Osteoblast (primary cell): ENCODE data around the gene UBE2V1. TPM values are rescaled to one million over a fixed set of nuclear protein-coding genes. Genes with fewer than 3 reads are reported as not detected.
"Not testable (repeated sequence)": the region's sequence is repeated elsewhere in the genome, so short reads cannot be mapped to it uniquely, and the experiment has no call there.

ENCODE experiments used
- DNase-seq: peaks from one replicate; pipeline ENCODE4 v3.0.0; 2011; ENCODE audit warnings: low spot score, mixed read lengths; ENCODE audit not compliant: insufficient read length; ENCODE audit errors: missing footprints
- H2AFZ ChIP-seq: 2 replicates; pipeline ENCODE4 v1.6.0; 2011; ENCODE audit warnings: mild to moderate bottlenecking, low read length
- H3K27ac ChIP-seq: 2 replicates; pipeline ENCODE4 v1.5.1; 2011; ENCODE audit warnings: mild to moderate bottlenecking, low read depth, low read length, moderate library complexity
- H3K27me3 ChIP-seq: 2 replicates; pipeline ENCODE4 v1.6.0; 2012; ENCODE audit warnings: mild to moderate bottlenecking, control low read depth, inconsistent platforms, low read length, moderate library complexity; ENCODE audit not compliant: insufficient read depth
- H3K36me3 ChIP-seq: 2 replicates; pipeline ENCODE4 v1.5.1; 2011; ENCODE audit warnings: mild to moderate bottlenecking, low read length, control low read depth, moderate library complexity; ENCODE audit not compliant: insufficient read depth
- H3K4me1 ChIP-seq: 2 replicates; pipeline ENCODE4 v1.5.1; 2011; ENCODE audit warnings: mild to moderate bottlenecking, low read length, control low read depth, moderate library complexity; ENCODE audit not compliant: insufficient read depth
- H3K4me2 ChIP-seq: 2 replicates; pipeline ENCODE4 v1.6.0; 2011; ENCODE audit warnings: mild to moderate bottlenecking, low read length; ENCODE audit not compliant: insufficient read depth
- H3K4me3 ChIP-seq: fragments of 200-600 bp; sonication (generic); 3 replicates; pipeline ENCODE4 v1.5.1; 2012; ENCODE audit warnings: mild to moderate bottlenecking, low read length, inconsistent platforms; ENCODE audit not compliant: insufficient read depth
- H3K79me2 ChIP-seq: 2 replicates; pipeline ENCODE4 v1.6.0; 2012; ENCODE audit warnings: mild to moderate bottlenecking, low read length, control low read depth, inconsistent platforms; ENCODE audit not compliant: insufficient read depth
- H3K9me3 ChIP-seq: 2 replicates; pipeline ENCODE4 v1.5.1; 2011; ENCODE audit warnings: low read depth, low read length, control low read depth
- H4K20me1 ChIP-seq: 2 replicates; pipeline ENCODE4 v1.6.0; 2012; ENCODE audit warnings: mild to moderate bottlenecking, low read length, control low read depth; ENCODE audit not compliant: insufficient read depth
- CTCF ChIP-seq: IDR thresholded peaks from 2 replicates; pipeline ENCODE4 v1.5.1; 2011; ENCODE audit warnings: mild to moderate bottlenecking, low read depth, low read length, moderate library complexity; ENCODE audit errors: extremely low read depth
- total RNA-seq: library from RNA; depleted of rRNA; stranded (reverse); fragments of >200 nt; gene quantifications from 2 replicates; pipeline ENCODE4 v1.2.3, GENCODE V29; 2012

The UBE2V1 gene
- total RNA-seq = 90.8 and 100 TPM in 2 replicates

- Histone ChIP-seq H3K79me2 (peaks cover 66% of the 10 kb centered on the region), H3K36me3 (peaks cover 10% of the 10 kb centered on the region), H2AFZ (peak within 1 kb of the TSS; percentile 89), H4K20me1 (peaks cover 46% of the 10 kb centered on the region), H3K9me3 (no peaks in the 10 kb centered on the region), H3K4me3 (peak within 1 kb of the TSS; percentile 90), H3K27me3 (no peaks in the 10 kb centered on the region), H3K4me2 (peak within 1 kb of the TSS; percentile 98), H3K27ac (peak within 1 kb of the TSS; percentile 90), H3K4me1 (peaks cover 60% of the 10 kb centered on the region)
- TF ChIP-seq CTCF = peak; percentile 36
- DNase-seq = peak; percentile 98
These were observed at the start of gene UBE2V1 for GRCh38 chr20:50112512-50113419. Gene UBE2V1, minus strand, starts transcription at chr20:50113150. Its CDS starts 22 bp downstream, at chr20:50113128.

DNA sequence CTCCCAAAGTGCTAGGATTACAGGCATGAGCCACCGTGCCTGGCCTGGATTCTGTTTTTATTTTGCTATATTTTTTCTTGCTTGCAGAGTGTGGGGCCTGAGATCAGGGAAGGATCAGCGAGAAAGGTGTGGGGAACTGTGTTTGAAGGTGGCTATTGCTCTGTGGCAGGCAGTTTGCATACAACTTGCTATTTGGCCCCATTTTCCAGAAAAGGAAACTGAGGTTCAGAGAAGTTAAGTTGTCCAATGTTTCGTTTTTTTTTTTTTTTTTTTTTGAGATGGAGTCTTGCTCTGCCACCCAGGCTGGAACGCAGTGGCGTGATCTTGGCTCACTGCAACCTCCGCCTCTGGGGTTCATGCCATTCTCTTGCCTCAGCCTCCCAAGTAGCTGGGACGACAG, 48.5 kb upstream of the UBE2V1 start:
- H3K4me3 ChIP-seq, H3K9me3 ChIP-seq, H2AFZ ChIP-seq, H3K27me3 ChIP-seq, H4K20me1 ChIP-seq, H3K27ac ChIP-seq, DNase-seq, H3K79me2 ChIP-seq, H3K4me2 ChIP-seq, H3K36me3 ChIP-seq: not testable (repeated sequence)
- H3K4me1 ChIP-seq = peaks cover 23% of the 10 kb centered on the region

DNA sequence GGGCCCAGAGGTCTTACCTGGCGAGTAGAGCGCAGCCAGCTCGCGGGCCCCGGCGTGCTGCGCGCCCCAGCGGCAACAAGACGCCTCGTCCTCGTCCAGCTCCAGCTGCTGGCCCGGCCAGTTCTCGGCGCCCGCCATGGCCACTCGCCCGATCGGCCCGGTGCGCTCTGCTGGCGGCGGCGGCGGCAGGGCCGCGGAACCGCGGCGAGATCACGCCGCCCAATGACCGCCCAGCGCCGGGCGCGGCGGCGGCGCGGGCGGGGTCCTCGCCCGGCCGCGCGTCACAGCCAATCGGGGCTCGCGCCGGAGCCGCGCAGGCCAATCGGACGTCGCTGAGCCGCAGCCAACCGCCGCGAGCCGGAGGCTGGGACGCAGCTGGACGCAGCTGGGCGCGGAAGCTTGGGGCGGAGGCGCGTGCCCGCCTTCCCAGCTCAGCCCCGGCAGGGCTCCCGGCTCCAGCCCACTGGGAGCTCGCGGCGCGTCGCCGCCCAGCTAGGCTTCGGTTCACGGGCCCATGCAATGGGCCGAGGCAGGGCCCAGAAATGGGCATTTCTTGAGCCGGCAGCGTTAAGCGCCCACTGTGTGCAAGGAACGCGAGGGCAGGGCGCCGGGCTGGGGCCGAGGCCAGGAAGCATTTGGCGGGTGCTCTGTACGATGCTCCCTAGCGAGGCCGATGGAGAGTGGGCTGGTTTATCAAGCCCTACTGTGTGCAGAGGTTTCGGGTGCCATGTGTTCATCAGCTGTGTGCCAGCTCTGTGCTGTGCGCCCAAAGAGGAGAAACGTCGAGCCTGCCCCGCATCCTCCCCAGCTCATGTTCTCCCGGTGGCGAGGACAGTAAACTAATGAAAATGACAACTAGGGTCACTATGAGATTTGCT, 40.8 kb upstream of the UBE2V1 start, which contains the start of gene PEDS1:
Gene PEDS1, minus strand, starts transcription at position 224 of the 878 bp plus-strand sequence. Its CDS starts 86 bp downstream, at position 138.
- peak; percentile 100 for DNase-seq
- no peaks in the 10 kb centered on the region for H3K27me3 ChIP-seq

More for the DNA sequence above, 40.8 kb upstream of the UBE2V1 start, which contains the start of gene PEDS1:
- Histone ChIP-seq H2AFZ (peak within 1 kb of the TSS; percentile 86), H3K9me3 (no peaks in the 10 kb centered on the region), H3K4me2 (peak within 1 kb of the TSS; percentile 86), H3K36me3 (peaks cover 7% of the 10 kb centered on the region), H3K79me2 (peaks cover 49% of the 10 kb centered on the region), H4K20me1 (peaks cover 24% of the 10 kb centered on the region), H3K27ac (peak within 1 kb of the TSS; percentile 75), H3K4me3 (peak within 1 kb of the TSS; percentile 89), H3K4me1 (peaks cover 30% of the 10 kb centered on the region)
- TF ChIP-seq CTCF = no peak
